Bone marrow (tissue), 2 donors: ENCODE measurements around the gene PPP1R1C.
"Not testable (repeated sequence)": the region's sequence is repeated elsewhere in the genome, so short reads cannot be mapped to it uniquely, and the experiment has no call there.

Experiments used
- DNase-seq, 2 donors: peaks; one replicate each; lab custom pipeline; 2025; lab: John Stamatoyannopoulos, UW

PPP1R1C gene

DNA sequence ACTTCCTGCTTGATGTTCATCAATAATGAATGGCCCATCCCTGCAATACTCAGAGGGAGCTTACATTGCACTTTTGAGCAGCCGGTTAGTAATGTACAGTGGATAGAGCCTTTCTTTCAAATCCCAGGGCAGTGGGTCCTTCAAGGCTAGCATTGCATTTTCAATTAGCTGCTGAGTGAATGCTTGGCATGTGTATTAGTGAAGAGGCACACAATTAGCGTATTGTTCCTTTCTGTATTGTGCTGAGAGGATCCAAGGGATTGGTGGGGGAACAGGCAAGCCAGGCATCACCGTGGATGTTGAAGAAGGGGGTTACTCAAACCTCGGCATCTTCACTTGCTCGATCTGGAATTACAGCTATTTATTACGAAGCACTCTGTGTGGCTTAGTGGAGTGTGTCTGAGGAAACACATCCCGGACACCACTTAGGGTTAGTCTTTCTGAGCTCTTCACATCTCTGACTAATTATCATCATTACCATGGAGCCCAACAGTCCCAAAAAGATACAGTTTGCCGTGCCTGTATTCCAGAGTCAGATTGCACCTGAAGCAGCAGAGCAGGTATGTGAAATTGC is at the start of gene PPP1R1C:
PPP1R1C (plus strand) TSS at position 222 of the 574 bp plus-strand sequence; CDS start at position 480, 258 bp downstream.
- no peak for DNase-seq

DNA sequence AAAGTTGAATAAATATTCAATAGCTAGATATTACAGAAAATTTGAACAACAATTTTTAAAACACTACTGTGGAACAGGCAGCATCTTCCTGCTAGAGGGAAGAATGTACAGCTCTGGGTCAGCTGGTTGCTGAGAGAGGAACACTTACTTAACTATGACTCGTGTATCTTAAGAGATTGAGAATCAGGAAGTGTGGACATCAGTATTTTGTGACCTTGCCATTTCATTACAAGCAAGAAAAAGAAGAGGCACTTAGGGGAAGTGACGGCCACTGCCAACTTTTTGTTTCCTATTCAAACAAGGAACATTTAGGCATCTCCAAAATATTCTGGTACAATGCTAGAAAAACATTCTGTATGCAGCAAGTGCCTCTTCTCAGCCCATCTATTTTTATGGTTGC is 48.2 kb upstream of the PPP1R1C start:
- peak in 1 of 2 donors; percentile 7 for DNase-seq

DNA sequence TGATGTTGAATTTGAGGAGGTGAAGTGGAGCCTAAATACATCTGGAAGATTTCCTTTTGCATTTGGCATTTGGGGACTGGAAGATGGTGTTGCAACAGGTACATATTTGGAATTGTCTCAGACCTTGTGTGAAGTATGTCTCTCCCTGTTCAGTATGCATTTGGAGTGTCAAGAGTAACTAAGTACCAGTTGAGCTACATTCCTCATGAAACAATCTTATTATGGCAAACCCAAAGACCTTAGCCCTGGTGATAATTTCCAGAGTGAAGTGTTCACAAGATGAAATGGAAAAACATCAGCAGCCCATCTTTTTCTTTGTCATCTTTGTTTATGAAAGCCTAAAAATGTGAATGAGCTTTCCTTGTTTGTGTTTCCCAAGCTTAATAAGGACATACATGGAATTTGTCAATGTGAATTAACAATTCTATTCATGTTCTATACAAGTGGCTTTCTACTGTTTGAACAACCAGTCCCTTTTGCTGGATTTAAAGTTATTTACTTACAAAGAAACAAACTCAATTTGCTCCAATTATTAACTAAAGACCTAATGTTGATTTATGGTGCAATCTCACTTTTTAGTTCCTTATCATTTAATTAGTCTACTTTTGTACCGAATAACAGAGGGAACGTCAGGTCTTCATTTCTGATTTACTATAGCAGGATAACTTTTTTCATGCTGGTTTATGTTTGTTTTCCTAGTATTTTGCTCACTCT is 42.1 kb upstream of the PPP1R1C start:
- no peak for DNase-seq

DNA sequence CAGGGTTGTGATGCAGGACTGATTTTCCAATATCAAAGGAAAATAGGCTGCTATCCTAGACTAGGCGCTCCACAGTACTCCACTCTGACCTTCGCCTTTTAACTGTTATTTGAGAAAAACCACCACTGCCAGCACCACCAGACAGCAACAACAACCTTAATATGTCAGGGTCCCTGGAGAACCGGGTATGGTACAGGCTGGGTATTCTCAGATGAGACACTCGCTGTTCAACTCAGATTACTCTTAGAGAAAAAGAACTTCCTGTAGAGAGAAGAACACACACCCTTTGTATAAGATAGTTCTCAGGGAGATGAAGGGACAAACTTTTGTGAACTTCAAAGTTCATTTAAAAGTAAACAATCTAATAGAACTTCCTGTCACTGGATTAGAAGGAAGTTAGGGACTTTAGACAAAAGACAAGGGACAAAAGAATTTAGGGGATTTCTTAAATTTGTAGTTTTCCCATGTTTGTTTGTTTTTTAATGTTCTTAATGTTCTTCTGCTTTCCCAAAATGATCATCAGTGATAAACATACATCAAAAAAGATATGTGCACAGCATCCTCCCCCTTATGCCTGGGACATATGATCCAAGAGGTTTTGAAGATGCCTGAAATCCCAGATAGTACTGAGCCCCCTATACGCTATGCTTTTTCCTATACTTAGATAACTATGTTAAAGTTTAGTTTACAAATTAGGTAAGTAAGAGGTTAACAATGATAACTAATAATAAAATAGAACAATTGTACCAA is 41.3 kb upstream of the PPP1R1C start:
- DNase-seq, result no peak

DNA sequence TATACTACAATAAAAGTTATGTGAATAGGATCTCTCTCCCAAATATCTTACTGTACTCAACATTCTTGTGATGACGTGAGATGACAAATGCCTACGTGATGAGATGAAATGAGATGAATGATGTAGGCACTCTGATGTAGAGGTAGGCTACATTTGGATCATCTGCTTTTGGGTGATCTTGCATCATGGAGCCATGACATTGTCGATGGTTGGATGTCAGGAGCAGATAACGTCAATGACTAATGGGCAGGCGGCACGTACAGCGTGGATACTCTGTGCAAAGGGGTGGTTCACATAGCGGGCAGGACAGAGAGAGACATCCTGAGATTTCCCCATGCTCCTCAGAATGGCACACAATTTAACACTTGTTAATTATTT is 40.8 kb upstream of the PPP1R1C start:
- DNase-seq, result no peak

DNA sequence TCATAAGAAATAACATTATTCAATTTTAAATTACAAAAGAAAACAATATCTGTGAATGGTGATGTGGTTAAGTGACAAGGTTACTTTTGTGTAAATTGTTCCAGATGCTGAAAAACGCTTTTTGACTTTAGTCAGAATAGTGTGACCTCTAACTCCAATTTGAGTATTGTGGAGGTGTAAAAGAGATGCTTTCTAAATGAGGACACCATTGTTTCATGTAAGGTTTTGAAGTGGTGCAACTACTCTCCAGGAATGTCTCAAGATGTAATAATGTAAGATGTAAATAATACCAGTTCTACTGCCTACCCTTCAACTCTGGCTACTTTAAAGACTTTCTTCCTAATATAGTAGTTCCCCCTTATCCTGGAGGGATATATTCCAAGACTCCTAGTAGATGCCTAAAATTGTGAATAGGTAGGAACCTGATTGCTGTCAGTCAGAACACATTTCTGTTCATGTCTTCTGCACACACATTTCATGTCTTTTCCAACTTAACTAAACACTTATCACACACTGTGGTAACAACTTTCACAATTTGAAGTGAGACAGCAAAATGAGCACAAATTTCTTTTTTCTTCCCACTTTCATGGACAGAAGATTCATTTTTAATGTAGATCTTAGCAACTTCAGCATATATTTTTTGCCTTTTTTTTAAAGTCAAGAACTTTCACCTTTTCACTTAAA is 39.1 kb upstream of the PPP1R1C start:
- DNase-seq, result no peak

GRCh38 chr2:181947273-181947672 is 38.4 kb upstream of the PPP1R1C start:
- DNase-seq, result no peak

DNA sequence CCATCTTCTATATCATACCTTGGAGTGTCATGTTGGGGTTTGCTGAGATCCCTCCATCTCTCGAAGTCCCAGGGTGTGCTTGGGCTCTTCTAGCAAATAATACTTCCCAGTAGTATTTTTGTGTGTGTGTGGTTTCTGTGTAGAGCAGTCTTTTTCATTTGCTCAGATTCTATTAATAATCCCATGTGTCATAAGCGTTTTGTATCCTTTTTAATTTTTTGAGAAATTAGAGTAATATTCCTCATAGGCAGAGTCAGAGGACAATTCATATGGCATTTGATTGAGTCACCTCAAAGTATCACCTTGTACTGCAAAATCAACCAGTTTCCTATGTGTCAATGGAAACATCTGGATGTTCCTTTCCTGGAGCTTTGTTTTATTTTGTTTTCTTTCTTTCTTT is 37.4 kb upstream of the PPP1R1C start:
- DNase-seq, result no peak

- no peak for DNase-seq
Observed at GRCh38 chr2:181949047-181949446, 36.6 kb upstream of the PPP1R1C start.

DNA sequence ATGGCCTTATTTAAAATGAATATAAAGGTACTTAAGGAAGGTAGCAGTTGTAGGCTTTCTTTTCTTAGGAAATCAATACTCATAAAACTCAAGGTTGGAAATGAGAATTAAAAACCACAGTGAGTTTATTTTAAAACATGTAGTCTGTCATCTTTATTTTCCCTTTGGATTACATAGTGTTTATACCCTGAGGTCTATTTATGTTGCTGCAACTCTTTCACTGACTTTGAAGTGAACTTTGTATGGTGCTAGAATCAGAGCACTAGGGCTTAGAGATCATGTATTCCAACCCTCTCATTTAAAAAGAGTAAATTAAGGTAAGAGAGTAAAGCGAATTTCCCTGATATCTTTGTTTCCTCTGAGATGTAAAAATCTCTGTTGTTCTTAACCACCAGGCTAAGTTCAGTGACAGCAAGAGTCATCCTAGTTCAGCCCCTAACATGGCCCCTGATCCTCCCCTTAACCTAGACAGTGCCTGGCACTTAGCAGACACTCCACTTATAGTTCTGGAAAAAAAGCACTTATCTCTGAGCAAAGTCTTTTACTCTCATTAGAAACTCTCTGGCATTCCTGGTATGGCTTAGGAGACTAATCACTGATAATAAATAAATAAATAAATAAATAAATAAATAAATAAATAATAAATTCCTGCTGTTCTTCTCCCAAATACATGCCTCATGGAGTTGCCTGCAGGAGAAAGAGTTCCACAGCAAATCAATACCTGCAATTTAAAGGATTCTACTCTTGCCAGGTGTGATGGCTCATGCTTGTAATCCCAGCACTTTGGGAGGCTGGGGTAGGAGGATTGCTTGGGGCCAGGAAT is 33.0 kb upstream of the PPP1R1C start:
- DNase-seq, result no peak

DNA sequence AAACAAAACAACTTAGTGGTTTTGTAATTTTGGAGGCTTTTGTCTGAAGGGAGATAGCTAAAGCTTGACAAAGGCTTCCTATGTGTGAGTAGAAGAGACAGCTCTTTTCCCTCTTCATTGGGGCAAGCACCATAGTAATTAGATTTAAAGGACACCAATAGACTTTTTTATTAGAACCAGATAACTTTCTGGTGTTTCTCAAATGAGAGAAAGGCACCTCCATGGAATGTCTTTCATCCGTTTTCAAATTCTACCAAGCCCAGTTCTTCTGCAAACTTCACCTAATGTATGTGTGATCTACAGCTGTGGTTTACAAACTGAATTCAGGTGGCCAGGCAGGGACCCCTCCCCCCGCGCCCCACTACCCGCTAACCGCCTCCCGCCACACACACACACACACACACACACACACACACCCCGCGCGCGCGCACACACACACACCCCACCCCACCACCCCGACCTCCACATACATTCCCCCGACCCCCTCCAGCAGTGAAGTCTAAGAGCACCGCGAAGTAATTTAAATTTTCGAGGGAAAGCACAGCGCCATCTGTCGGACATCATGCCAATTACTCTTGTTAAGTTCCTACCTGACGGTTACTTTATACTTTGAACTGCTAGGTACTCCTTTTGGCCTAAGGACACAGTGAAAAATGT is 31.6 kb upstream of the PPP1R1C start:
- peak; percentile 14 to 46 for DNase-seq

DNA sequence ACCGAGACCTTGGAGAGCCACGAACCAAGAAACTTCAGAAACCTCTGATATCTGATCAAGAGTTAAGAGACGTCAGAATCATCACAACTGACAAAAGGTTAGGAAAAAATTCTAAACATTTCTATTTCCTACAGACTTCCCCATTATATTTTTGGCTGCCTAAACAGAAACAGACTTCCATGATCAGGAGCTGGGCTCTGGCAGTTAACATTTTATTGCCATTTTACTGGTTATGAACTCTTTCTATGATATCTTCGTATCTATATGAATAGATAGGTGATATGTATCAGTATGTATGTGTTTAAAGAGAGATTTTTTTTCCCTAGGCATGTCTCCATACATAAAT is 31.1 kb upstream of the PPP1R1C start:
- DNase-seq, result no peak

DNA sequence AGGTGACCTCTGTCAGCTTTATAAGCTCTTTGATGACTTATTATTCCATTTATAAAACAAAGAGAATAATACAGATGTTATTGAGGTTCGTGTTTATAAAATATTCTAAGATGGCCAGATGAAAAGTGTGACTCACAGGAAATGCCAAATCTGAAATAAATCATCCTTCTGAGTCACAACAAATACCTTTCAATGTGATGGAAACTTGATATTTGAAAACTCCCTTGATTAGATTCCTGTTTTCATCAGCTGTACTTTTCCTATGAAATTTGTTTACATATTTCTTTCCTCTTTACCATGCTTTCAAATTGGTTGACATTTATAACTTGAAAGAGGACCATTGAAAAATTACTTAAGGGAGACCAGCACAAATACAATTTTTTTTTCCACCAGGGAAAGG is 30.6 kb upstream of the PPP1R1C start:
- DNase-seq, result no peak

DNA sequence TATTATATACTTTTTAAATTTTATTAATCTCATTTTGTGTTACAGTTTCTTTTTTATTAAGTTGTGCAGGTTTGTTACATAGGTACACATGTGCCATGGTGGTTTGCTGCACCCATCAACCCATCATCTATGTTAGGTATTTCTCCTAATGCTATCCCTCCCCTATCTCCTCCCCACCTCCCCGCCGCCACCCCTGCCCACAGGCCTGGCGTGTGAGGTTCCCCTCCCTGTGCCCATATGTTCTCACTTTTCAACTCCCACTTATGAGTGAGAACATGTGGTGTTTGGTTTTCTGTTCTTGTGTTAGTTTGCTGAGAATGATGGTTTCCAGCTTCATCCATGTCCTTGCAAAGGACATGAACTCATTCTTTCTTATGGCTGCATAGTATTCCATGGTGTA is 29.8 kb upstream of the PPP1R1C start:
- DNase-seq, result not testable (repeated sequence)

DNA sequence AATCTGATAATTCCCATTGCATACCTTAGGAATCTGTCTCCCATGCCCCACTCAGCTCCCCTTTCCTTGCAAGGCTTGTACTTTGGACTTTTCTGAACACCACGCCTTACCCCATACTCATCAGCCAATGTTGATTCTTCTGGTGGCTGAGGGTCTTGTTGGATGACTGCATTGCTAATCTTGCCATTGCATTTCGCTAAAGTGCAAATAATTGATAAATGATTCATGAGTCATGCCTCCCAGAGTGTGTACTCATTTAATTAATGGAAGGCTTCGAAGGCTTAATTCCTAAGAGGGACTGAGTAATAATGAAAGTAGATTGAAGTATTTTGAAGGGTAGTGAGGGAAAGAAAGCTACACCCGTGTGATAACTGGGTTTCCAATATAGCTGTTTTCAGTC is 28.0 kb upstream of the PPP1R1C start:
- DNase-seq, result no peak

- DNase-seq, result no peak
Observed at GRCh38 chr2:181958726-181959125, 26.9 kb upstream of the PPP1R1C start.

GRCh38 chr2:181959508-181959907 is 26.1 kb upstream of the PPP1R1C start:
- DNase-seq, result no peak

DNA sequence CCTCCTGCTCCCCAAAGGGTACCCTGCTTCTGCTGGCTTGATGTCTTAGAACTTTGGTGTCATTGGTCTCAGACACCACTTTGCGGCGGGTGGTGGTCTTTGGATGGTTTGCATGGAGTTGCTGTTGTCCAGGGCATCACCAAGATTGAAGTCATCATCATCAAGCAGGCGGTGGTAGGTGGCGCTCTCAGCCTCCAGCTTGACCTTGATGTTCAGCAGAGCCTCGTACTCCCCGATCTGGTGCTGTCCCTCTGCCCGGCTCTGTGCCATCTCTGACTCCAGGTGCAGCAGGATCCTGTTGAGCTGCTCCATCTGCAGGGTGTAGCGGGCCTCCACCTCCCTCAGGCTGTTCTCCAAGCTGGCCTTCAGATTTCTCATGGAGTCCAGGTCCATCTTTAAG is 24.5 kb upstream of the PPP1R1C start:
- not testable (repeated sequence) for DNase-seq

DNA sequence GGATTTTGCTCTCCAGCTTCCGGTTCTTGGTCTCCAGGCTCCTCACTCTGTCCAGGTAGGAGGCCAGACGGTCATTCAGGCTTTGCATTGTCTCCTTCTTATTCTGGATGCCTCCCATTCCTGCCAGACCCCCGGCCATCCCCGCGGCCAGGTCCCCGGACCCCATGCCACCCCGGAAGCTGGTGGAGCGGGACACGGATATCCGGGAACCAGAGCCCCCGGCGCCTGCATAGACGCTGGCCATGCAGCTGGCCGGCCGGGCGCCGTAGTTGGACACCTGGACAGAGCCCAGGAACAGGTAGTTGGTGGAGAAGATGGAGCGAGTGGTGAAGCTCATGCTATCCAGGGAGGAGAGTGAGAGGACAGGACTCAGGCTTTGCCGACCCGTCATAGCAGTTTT is 23.5 kb upstream of the PPP1R1C start:
- no peak for DNase-seq

GRCh38 chr2:181970160-181970794 is 15.4 kb upstream of the PPP1R1C start:
- DNase-seq, result no peak

DNA sequence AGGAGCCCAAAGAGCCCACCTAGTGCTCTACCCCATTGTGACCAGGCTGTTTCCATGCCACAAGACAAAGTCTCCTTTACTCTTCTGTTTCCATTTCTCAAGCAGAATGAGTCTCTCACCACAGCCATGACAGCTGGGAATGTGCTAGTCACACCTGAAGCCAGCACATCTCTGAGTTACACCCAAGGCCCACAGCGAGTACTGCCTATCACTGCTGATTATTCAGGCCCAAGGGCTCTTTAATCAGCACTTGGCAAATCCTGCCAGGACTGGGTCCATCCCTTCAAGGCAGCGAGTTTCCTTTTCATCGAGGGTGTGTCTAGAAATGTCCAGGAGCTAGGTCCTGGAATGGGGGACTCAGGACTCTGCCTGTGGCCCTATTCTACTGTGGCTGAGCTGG is 14.6 kb upstream of the PPP1R1C start:
- no peak for DNase-seq
